GM12875 (cell line): ENCODE measurements around the gene BRSK1.

ENCODE experiments used
- H3K4me3 ChIP-seq: one replicate; pipeline ENCODE4 v1.5.1; 2011; ENCODE audit warnings: low read depth, low read length, control low read depth
- TF ChIP-seq, protein P1 (sequence below): IDR thresholded peaks from 2 replicates; pipeline ENCODE4 v1.5.1; 2011; ENCODE audit warnings: low read depth, mild to moderate bottlenecking, control low read depth, inconsistent platforms, low read length, moderate library complexity, borderline replicate concordance; ENCODE audit not compliant: insufficient read depth

The BRSK1 gene

DNA sequence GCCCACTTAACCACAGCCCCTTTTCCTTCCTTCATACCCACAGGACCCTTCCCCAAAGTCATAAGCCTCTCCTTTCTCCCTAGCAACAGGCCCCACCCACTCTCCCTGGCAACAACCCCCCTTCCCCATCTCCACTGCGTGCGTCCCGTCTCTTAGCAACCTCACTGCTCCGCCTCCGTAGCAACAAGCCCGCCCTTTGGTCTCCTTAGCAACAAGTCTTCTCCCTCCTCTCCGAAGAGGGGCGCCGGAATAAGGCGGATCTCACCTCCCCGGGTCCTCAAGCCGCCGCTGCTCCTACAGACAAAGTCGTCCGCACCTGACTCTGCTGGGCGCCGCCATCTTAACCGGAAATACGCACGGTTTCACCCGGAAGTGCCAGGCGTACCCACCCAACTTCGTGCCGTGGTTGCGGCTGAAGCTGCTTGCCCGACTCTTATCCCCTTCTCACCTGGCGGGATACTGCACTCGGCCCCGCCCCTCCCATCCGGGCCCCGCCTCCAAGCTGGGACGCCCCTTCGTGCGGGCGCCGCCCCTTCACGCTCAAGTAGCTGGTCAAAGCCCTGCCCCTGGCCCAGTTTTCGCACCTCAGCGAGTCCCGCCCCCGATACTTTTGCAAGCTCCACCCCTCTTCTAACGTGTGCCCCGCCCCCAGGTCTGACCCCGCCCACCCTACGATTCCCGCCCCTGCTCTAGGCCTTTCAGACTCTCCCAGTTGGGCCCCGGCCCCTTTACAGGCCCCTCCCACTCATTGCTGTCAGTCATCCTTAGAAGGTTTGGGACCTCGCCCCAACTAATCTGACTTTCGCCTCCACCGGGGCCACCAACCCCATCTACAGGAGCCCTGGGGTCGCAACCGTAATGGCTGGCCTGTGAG lies 3.8 kb upstream of the BRSK1 start, which contains the start of gene HSPBP1:
Gene HSPBP1 (minus strand): TSS at position 341 of the 874 bp plus-strand sequence. CDS start 502 bp downstream, outside the sequence.
- peak within 1 kb of the TSS; percentile 58 for H3K4me3 ChIP-seq
- TF ChIP-seq, protein P1, sequence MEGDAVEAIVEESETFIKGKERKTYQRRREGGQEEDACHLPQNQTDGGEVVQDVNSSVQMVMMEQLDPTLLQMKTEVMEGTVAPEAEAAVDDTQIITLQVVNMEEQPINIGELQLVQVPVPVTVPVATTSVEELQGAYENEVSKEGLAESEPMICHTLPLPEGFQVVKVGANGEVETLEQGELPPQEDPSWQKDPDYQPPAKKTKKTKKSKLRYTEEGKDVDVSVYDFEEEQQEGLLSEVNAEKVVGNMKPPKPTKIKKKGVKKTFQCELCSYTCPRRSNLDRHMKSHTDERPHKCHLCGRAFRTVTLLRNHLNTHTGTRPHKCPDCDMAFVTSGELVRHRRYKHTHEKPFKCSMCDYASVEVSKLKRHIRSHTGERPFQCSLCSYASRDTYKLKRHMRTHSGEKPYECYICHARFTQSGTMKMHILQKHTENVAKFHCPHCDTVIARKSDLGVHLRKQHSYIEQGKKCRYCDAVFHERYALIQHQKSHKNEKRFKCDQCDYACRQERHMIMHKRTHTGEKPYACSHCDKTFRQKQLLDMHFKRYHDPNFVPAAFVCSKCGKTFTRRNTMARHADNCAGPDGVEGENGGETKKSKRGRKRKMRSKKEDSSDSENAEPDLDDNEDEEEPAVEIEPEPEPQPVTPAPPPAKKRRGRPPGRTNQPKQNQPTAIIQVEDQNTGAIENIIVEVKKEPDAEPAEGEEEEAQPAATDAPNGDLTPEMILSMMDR = no peak

DNA sequence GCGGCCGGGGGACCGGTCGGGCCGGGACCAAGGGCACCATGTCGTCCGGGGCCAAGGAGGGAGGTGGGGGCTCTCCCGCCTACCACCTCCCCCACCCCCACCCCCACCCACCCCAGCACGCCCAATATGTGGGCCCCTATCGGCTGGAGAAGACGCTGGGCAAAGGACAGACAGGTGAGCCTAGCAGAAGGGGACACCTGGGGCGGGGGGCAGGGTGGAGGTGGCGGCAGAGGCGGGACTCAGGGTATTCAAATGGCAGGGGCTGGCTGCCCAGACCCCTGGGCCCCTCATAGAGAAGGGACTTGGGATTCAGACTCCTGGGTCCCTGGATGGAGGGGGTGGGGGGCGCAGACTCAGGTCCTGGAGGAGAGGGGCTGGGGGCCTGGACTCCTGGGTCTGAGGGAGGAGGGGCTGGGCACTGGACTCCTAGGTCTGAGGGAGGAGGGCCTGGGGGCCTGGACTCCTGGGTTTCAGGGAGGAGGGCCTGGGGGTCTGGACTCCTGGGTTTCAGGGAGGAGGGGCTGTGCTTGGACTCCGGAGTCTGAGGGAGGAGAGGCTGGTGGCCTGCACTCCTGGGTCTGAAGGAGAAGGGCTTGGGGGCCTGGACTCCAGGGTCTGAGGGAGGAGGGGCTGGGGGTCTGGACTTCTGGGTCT lies 735 bp downstream of the BRSK1 start:
- TF ChIP-seq, protein P1 = no peak
- H3K4me3 ChIP-seq = no peak overlapping the region

GRCh38 chr19:55285229-55285890 lies 1.6 kb downstream of the BRSK1 start:
- no peak overlapping the region for H3K4me3 ChIP-seq
- TF ChIP-seq, protein P1 = no peak

DNA sequence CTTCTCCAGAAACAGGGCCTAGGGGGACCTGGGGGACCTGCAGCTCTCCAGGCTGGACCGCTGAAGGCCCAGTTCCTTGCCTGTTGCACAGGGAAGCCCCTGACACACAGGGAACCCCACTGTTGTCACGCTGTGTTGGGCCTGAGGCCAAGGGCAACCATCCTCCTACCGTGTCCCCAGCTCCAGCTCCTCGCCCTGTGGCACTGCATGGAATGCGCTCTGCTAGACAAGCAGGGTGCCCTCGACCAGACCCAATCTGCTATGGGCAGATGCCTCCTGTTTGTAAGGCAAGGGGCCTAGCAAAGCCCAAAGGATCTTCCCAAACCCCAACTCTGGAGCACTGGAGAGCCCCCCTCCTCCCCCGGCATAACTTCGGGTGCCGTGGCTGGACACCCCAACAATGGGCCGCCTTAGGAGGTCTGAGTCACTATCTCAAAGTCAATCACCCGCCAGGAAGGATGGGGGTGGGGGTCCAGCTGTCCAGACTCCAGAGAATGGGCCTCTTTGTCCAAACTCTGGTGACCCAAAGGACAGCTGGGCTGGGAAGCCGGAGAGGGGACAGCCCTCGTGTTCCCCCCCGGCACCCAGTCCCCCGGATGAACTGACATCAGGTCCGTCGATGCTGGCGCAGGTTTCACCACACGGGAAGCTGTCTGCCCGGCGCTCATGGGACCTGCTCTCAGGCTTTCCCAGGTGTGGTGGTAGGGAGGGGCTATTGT lies 3.7 kb downstream of the BRSK1 start:
- TF ChIP-seq, protein P1 = no peak
- H3K4me3 ChIP-seq = no peak overlapping the region

GRCh38 chr19:55289117-55289796 lies 5.5 kb downstream of the BRSK1 start:
- no peak overlapping the region for H3K4me3 ChIP-seq
- TF ChIP-seq, protein P1 = no peak

- TF ChIP-seq, protein P1 = no peak
Measured at GRCh38 chr19:55297267-55297666, 13.5 kb downstream of the BRSK1 start.

More at GRCh38 chr19:55297267-55297666, 13.5 kb downstream of the BRSK1 start:
- no peak overlapping the region for H3K4me3 ChIP-seq
